Measurements from ENCODE around the gene DOCK6.

- TF ChIP-seq EZH2 (optimal IDR thresholded peaks at IDR 0.05; ENCODE audit: low read depth, low read length) (no peak), CTCF (IDR thresholded peaks at IDR 0.05; ENCODE audit: low read length) (no peak)
Measured at GRCh38 chr19:11268783-11269267, 6.5 kb upstream of the DOCK6 start.

Measured in MM.1S (cell line).